Peyer's patch (tissue), 4 donors: ENCODE data around the gene SRD5A2. TPM values are rescaled to one million over a fixed set of nuclear protein-coding genes. Genes with fewer than 3 reads are reported as not detected.
A peak's percentile ranks its signal among the peaks of the same experiment; 100 is the strongest.

Experiments used
- DNase-seq, 3 donors: peaks; one replicate each; pipeline ENCODE4 v3.0.0-alpha.2; 2017 to 2019
- H3K27ac ChIP-seq, 4 donors: fragments of 200-600 bp; sonication (generic); one replicate each; pipeline ENCODE4 v1.5.1; 2016 to 2019
- H3K27me3 ChIP-seq, 2 donors: fragments of 200-600 bp; sonication (generic); one replicate each; pipeline ENCODE4 v1.5.1; 2019
- H3K36me3 ChIP-seq, 3 donors: fragments of 200-600 bp; sonication (generic); one replicate each; pipeline ENCODE4 v1.5.1; 2016 to 2019
- H3K4me1 ChIP-seq, 4 donors: fragments of 200-600 bp; sonication (generic); one replicate each; pipeline ENCODE4 v1.5.1; 2016 to 2019
- H3K4me3 ChIP-seq, 4 donors: fragments of 200-600 bp; sonication (generic); 1 replicate in 3 of 4; 2 replicates in 1 of 4; pipeline ENCODE4 v1.5.1; 2016 to 2019; ENCODE audit warnings: mild to moderate bottlenecking in 1 of 4
- H3K9me3 ChIP-seq, 4 donors: fragments of 200-600 bp; sonication (generic); one replicate each; pipeline ENCODE4 v1.5.1; 2016 to 2019; ENCODE audit warnings: mild to moderate bottlenecking in 1 of 4
- POLR2A ChIP-seq, 2 donors: fragments of 450-650 bp; IDR thresholded peaks; one replicate each; pipeline ENCODE4 v1.5.1; 2017; ENCODE audit warnings: antibody characterized with exemption in 2 of 2, mild to moderate bottlenecking in 2 of 2, moderate library complexity in 2 of 2
- total RNA-seq, 4 donors: library from RNA; depleted of rRNA; stranded (reverse); fragments of >200 nt; gene quantifications; one replicate each; pipeline ENCODE4 v1.1.0, GENCODE V29; 2016
- TF ChIP-seq, protein P1 (sequence below), 6 experiments: fragments of 450-650 bp in 4 of 6; fragments of 200-600 bp in 2 of 6; sonication (generic) in 1 of 6; IDR thresholded peaks; one replicate each; pipeline ENCODE4 v1.5.1; 2017 to 2019; ENCODE audit warnings: antibody characterized with exemption in 6 of 6, mild to moderate bottlenecking in 3 of 6, moderate library complexity in 1 of 6

SRD5A2 gene, protein sequence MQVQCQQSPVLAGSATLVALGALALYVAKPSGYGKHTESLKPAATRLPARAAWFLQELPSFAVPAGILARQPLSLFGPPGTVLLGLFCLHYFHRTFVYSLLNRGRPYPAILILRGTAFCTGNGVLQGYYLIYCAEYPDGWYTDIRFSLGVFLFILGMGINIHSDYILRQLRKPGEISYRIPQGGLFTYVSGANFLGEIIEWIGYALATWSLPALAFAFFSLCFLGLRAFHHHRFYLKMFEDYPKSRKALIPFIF
- total RNA-seq, result not detected

DNA sequence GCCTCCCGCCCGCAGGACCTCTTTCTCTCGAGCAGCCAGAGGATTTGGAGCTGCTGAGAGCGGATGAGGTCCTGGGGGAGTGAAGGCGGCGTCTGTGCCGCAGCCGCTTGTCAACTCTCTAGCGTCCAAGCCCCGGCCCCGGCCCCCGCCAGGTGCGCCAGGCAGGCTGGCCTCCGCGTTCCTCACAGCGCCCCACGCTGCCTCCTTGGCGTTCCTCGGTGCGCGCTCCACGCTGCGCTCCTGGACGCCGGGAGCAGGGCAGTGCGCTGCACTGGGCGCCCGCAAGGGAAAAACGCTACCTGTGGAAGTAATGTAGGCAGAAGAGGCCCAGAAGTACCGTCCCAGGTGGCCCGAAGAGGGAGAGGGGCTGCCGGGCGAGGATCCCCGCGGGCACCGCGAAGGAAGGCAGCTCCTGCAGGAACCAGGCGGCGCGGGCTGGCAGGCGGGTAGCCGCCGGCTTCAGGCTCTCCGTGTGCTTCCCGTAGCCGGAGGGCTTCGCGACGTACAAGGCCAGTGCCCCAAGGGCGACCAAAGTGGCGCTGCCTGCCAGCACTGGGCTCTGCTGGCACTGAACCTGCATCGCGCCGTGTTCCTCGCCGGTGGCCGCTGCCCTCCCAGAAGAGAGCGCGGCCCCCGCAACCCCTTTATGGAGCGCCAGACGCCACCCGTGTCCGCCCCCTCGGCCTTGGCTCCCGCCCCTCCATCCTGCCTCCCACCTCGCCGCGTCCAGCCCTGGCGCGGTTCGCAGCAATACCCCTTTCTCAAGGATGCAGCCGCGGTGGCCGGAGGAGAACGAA is at the start of gene SRD5A2:
TSS of gene SRD5A2 (minus strand) at position 618 of the 797 bp plus-strand sequence. CDS start at position 580, 38 bp downstream.
- no peak within 1 kb of the TSS for H3K4me3 ChIP-seq
- H3K9me3 ChIP-seq, result no peaks in the 10 kb centered on the region
- TF ChIP-seq, protein P1, sequence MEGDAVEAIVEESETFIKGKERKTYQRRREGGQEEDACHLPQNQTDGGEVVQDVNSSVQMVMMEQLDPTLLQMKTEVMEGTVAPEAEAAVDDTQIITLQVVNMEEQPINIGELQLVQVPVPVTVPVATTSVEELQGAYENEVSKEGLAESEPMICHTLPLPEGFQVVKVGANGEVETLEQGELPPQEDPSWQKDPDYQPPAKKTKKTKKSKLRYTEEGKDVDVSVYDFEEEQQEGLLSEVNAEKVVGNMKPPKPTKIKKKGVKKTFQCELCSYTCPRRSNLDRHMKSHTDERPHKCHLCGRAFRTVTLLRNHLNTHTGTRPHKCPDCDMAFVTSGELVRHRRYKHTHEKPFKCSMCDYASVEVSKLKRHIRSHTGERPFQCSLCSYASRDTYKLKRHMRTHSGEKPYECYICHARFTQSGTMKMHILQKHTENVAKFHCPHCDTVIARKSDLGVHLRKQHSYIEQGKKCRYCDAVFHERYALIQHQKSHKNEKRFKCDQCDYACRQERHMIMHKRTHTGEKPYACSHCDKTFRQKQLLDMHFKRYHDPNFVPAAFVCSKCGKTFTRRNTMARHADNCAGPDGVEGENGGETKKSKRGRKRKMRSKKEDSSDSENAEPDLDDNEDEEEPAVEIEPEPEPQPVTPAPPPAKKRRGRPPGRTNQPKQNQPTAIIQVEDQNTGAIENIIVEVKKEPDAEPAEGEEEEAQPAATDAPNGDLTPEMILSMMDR (IDR thresholded peaks at IDR 0.05), result no peak
- no peak within 1 kb of the TSS for H3K27ac ChIP-seq
- H3K36me3 ChIP-seq, result no peaks in the 10 kb centered on the region
- H3K4me1 ChIP-seq, result no peaks in the 10 kb centered on the region
- peaks cover 0 to 8% of the 10 kb centered on the region in 2 donors for H3K27me3 ChIP-seq
- no peak for DNase-seq

DNA sequence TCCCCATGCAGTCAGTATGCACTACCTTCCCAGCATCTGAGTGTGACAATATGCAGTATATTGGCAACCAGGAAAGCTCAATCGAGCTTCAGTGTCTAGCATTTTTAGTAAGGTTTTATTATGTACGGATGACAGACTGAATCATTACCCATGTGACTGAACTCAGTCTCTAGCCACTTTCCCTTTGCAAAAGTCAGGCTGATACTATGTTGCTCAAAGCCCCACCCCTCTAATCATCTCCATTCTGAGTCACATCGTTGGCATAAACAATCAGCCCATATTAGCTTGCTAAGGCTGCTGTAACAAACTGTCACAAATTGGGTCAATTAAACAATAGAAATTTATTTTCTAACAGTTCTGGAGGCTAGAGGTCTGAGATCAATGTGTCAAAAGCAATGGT is 25.8 kb upstream of the SRD5A2 start:
- no peak for DNase-seq
- Histone ChIP-seq H3K36me3 (no peaks in the 10 kb centered on the region), H3K9me3 (no peaks in the 10 kb centered on the region), H3K4me3 (no peak overlapping the region), H3K27me3 (no peaks in the 10 kb centered on the region), H3K4me1 (no peaks in the 10 kb centered on the region), H3K27ac (no peak overlapping the region)
- no peak for TF ChIP-seq POLR2A (IDR thresholded peaks at IDR 0.05)
- TF ChIP-seq, protein P1 (IDR thresholded peaks at IDR 0.05), result no peak

DNA sequence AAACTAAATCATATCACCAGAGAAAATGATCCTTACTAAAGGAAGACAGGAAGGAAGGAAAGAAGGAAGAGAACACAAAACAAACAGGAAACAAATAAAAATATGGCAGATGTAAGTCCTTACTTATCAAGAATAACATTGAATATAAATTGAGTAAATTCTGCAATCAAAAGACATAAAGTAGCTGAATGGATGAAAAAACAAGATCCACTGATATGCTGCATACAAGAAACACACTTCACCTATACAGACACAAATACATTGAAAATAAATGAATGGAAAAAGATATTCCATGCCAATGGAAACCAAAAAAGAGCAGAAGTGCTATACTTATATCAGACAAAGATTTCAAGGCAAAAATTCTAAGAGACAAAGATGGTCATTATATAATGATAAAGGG is 18.0 kb upstream of the SRD5A2 start:
- H3K27me3 ChIP-seq, result no peaks in the 10 kb centered on the region
- DNase-seq, result no peak
- TF ChIP-seq POLR2A (IDR thresholded peaks at IDR 0.05), result no peak
- TF ChIP-seq, protein P1 (IDR thresholded peaks at IDR 0.05), result no peak
- H3K9me3 ChIP-seq, result no peaks in the 10 kb centered on the region
- H3K4me3 ChIP-seq, result no peak overlapping the region
- H3K27ac ChIP-seq, result no peak overlapping the region
- no peaks in the 10 kb centered on the region for H3K36me3 ChIP-seq
- H3K4me1 ChIP-seq, result no peaks in the 10 kb centered on the region

DNA sequence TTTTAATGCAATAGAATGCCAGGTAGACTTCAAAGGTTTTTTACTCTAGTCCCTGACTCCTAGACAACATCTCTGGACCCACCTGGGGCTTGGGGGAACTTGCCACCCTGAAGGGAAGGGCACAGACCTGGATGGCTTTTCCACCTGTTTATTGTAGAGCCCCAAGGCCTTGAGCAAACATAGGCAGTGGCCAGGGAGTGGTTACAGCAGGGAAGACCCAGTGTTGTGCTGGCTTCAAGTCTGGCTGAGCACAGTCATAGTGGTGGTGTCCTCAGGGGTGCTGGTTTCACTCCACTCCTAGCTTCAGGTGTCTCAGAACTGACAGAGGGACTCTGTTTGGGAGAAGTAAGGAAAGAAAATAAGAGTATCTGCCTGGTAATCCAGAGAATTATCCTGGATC is 5.5 kb upstream of the SRD5A2 start:
- H3K4me3 ChIP-seq, result no peak overlapping the region
- H3K27ac ChIP-seq, result no peak overlapping the region
- H3K36me3 ChIP-seq, result no peaks in the 10 kb centered on the region
- no peaks in the 10 kb centered on the region for H3K4me1 ChIP-seq
- DNase-seq, result peak in 1 of 3 donors; percentile 3
- H3K9me3 ChIP-seq, result no peaks in the 10 kb centered on the region
- no peaks in the 10 kb centered on the region for H3K27me3 ChIP-seq
- no peak for TF ChIP-seq POLR2A (IDR thresholded peaks at IDR 0.05)
- TF ChIP-seq, protein P1 (IDR thresholded peaks at IDR 0.05), result no peak

DNA sequence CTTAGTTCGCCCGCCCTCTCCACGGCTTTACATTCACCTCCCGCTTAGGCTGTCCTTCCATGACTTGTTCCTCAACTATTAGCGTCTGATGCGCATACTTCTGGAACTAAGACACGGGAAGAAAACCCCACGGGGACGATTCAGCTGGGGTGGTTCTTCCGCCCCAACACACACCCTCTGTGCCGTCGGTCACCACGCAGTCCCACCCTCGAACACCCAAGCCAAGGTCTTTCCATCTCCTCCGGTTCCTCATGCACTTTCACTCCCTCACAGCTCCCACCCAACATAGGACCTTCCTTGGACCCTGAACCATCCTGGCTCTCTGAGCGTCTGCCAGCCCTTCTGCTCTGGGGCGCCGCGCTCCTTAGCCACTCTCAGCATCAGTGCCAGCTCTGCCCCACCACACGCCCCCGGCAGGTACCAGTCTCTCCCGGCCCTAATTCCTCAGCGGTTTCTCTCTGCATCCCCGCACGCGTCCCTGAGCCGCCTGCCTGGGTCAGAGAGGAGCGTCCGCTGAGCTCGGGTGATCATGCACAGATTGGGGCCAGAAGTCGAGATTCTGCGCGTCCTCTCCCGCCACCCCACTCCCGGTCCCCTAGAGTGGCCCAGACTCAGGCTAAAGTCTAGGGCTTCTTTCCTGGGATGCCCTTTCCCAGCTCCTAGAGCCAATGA is 522 bp upstream of the SRD5A2 start:
- DNase-seq, result no peak
- no peak overlapping the region for H3K4me3 ChIP-seq
- H3K27ac ChIP-seq, result no peak overlapping the region
- TF ChIP-seq, protein P1 (IDR thresholded peaks at IDR 0.05), result no peak
- TF ChIP-seq POLR2A (IDR thresholded peaks at IDR 0.05), result no peak
- no peaks in the 10 kb centered on the region for H3K9me3 ChIP-seq
- no peaks in the 10 kb centered on the region for H3K36me3 ChIP-seq
- H3K4me1 ChIP-seq, result no peaks in the 10 kb centered on the region
- peaks cover 0 to 8% of the 10 kb centered on the region in 2 donors for H3K27me3 ChIP-seq
